K562 (cell line): ENCODE data around the gene TNIK. TPM values are rescaled to one million over a fixed set of nuclear protein-coding genes. Genes with fewer than 3 reads are reported as not detected.

Source experiments
- CBX1 ChIP-seq: sonication (generic); IDR thresholded peaks from 2 replicates; pipeline ENCODE4 v1.6.1; 2016; ENCODE audit warnings: antibody characterized with exemption, low read depth, mild to moderate bottlenecking
- CBX5 ChIP-seq: IDR thresholded peaks from 2 replicates; pipeline ENCODE4 v1.6.1; 2014; ENCODE audit warnings: low read depth, borderline replicate concordance
- CHD1 ChIP-seq: fragments of 200-600 bp; sonication (generic); IDR thresholded peaks from one replicate; pipeline ENCODE4 v1.6.1; 2012; ENCODE audit warnings: mild to moderate bottlenecking, moderate library complexity, low read length, inconsistent platforms
- FOXK1 ChIP-seq: sonication (generic); formaldehyde crosslinking; IDR thresholded peaks from 2 replicates; pipeline ENCODE4 v1.8.0; 2022; ENCODE audit warnings: missing genetic modification reagents, mild to moderate bottlenecking, borderline replicate concordance
- HMG20A ChIP-seq: fragments of 450-650 bp; formaldehyde crosslinking; conservative IDR thresholded peaks from 2 replicates; pipeline ENCODE4 v1.4.0; 2020; ENCODE audit warnings: mild to moderate bottlenecking, mixed read lengths
- PRMT5 ChIP-seq: sonication (generic); formaldehyde crosslinking; IDR thresholded peaks from 2 replicates; pipeline ENCODE4 v1.5.0; 2020; ENCODE audit warnings: missing genetic modification reagents
- SMARCE1 ChIP-seq: fragments of 450-650 bp; IDR thresholded peaks from 2 replicates; pipeline ENCODE4 v1.7.1; 2016; ENCODE audit warnings: mild to moderate bottlenecking
- TAL1 ChIP-seq: fragments of 450-650 bp; IDR thresholded peaks from 2 replicates; pipeline ENCODE4 v1.6.1; 2016; ENCODE audit warnings: mild to moderate bottlenecking
- WHSC1 ChIP-seq: IDR thresholded peaks from one replicate; pipeline ENCODE4 v1.6.1; 2012; ENCODE audit warnings: low read length, control low read depth, inconsistent platforms
- ZNF324 ChIP-seq: fragments of 250-450 bp; sonication (Bioruptor Pico); IDR thresholded peaks from 2 replicates; pipeline ENCODE4 v1.4.0; 2020; ENCODE audit warnings: mild to moderate bottlenecking
- ZNF347 ChIP-seq: fragments of 450-650 bp; formaldehyde crosslinking; IDR thresholded peaks from 2 replicates; pipeline ENCODE4 v1.4.0; 2020; ENCODE audit warnings: low read depth, mild to moderate bottlenecking, moderate library complexity
- ZNF707 ChIP-seq: fragments of 250-450 bp; sonication (Bioruptor Pico); conservative IDR thresholded peaks from 2 replicates; pipeline ENCODE4 v1.8.0; 2022; ENCODE audit warnings: inconsistent platforms, mild to moderate bottlenecking, moderate library complexity
- polyA plus RNA-seq, 8 experiments: library from polyadenylated mRNA; depleted of rRNA in 4 of 8; stranded (reverse) in 5 of 8; unstranded in 3 of 8; fragments of >200 nt; fragmentation: Nextera tagmentation in 2 of 8; fragmentation: Illumina TruSeq in 1 of 8; extraction: Ambion mirVana in 2 of 8; extraction: Trizol in 1 of 8; gene quantifications; 2 replicates each; pipeline versions ENCODE4 v1.2.1 to v1.2.3, GENCODE V29; 2011 to 2014; ENCODE audit warnings: inconsistent platforms in 1 of 8, missing spikeins in 1 of 8
- total RNA-seq, 7 experiments: library from RNA; depleted of rRNA in 6 of 7; stranded (reverse); fragments of >200 nt in 6 of 7; fragmentation: Illumina TruSeq in 2 of 7; extraction: Trizol in 2 of 7; gene quantifications; 2 replicates each; pipeline versions ENCODE4 v1.2.1 to v1.2.3, GENCODE V29; 2011 to 2021; ENCODE audit warnings: low replicate concordance in 1 of 7
- TF ChIP-seq, protein P1 (sequence below): fragments of 450-650 bp; IDR thresholded peaks from 2 replicates; pipeline ENCODE4 v1.6.1; 2016; ENCODE audit warnings: borderline replicate concordance
- TF ChIP-seq, protein P2 (sequence below), 2 experiments: fragments of 450-650 bp; IDR thresholded peaks; 2 replicates each; pipeline ENCODE4 v1.6.1; 2016; ENCODE audit warnings: mild to moderate bottlenecking in 2 of 2, borderline replicate concordance in 1 of 2, low read depth in 1 of 2, moderate library complexity in 1 of 2
- TF ChIP-seq, protein P3 (sequence below): sonication (generic); formaldehyde crosslinking; IDR thresholded peaks from 2 replicates; pipeline ENCODE4 v1.8.1; 2023; ENCODE audit warnings: mild to moderate bottlenecking, missing genetic modification reagents
- TF ChIP-seq, protein P4 (sequence below): fragments of 250-450 bp; sonication (Bioruptor Pico); IDR thresholded peaks from 2 replicates; pipeline ENCODE4 v1.6.1; 2021; ENCODE audit warnings: mild to moderate bottlenecking

TNIK gene
- total and polyA plus RNA-seq, 9 of the 15 experiments (the other 6 are each of a cell fraction or from before 2014, with no cell fraction given): 6.6 to 39.0 (median 24.7) TPM

DNA sequence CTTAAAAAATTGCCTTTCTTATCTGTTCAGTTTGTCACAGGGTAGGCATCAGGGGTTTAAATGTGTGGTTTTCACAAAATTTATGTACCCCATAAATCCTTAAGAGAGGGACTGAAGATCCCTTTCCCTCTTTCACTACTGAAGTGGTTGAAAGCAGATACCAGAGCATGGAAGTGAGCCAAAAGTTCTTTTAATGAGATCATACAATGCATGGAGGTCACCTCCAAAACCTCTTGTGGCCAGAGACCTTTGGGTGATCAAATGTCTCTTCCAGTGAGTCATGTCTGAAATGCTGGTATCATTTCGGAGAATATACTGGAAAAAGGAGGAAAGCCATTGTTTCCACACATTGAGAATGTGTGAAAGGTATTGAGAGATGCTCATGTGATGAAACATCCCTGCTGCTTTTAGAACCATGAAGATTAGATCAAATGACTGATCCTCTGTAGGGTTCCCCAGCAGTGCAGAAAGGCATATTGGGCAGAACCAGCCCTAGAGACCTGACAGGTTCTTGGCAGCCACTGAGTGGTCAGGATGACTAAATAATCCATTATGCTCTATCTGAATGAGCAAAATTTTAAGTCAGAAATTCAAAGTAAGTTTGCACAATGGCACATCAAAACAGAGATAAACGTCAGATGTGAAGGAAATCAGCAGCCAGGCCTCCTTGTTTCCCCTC is 267.9 kb downstream of the TNIK start (continued):
- TF ChIP-seq, protein P1, sequence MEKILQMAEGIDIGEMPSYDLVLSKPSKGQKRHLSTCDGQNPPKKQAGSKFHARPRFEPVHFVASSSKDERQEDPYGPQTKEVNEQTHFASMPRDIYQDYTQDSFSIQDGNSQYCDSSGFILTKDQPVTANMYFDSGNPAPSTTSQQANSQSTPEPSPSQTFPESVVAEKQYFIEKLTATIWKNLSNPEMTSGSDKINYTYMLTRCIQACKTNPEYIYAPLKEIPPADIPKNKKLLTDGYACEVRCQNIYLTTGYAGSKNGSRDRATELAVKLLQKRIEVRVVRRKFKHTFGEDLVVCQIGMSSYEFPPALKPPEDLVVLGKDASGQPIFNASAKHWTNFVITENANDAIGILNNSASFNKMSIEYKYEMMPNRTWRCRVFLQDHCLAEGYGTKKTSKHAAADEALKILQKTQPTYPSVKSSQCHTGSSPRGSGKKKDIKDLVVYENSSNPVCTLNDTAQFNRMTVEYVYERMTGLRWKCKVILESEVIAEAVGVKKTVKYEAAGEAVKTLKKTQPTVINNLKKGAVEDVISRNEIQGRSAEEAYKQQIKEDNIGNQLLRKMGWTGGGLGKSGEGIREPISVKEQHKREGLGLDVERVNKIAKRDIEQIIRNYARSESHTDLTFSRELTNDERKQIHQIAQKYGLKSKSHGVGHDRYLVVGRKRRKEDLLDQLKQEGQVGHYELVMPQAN: no peak
- TF ChIP-seq SMARCE1: peak; percentile 99
- no peak for TF ChIP-seq CHD1
- TF ChIP-seq ZNF347 (CRISPR knock-in tag): no peak
- no peak for TF ChIP-seq ZNF707 (CRISPR knock-in tag)
- TF ChIP-seq WHSC1: no peak
- no peak for TF ChIP-seq HMG20A (CRISPR knock-in tag)
- no peak for TF ChIP-seq CBX5
- TF ChIP-seq, protein P2, sequence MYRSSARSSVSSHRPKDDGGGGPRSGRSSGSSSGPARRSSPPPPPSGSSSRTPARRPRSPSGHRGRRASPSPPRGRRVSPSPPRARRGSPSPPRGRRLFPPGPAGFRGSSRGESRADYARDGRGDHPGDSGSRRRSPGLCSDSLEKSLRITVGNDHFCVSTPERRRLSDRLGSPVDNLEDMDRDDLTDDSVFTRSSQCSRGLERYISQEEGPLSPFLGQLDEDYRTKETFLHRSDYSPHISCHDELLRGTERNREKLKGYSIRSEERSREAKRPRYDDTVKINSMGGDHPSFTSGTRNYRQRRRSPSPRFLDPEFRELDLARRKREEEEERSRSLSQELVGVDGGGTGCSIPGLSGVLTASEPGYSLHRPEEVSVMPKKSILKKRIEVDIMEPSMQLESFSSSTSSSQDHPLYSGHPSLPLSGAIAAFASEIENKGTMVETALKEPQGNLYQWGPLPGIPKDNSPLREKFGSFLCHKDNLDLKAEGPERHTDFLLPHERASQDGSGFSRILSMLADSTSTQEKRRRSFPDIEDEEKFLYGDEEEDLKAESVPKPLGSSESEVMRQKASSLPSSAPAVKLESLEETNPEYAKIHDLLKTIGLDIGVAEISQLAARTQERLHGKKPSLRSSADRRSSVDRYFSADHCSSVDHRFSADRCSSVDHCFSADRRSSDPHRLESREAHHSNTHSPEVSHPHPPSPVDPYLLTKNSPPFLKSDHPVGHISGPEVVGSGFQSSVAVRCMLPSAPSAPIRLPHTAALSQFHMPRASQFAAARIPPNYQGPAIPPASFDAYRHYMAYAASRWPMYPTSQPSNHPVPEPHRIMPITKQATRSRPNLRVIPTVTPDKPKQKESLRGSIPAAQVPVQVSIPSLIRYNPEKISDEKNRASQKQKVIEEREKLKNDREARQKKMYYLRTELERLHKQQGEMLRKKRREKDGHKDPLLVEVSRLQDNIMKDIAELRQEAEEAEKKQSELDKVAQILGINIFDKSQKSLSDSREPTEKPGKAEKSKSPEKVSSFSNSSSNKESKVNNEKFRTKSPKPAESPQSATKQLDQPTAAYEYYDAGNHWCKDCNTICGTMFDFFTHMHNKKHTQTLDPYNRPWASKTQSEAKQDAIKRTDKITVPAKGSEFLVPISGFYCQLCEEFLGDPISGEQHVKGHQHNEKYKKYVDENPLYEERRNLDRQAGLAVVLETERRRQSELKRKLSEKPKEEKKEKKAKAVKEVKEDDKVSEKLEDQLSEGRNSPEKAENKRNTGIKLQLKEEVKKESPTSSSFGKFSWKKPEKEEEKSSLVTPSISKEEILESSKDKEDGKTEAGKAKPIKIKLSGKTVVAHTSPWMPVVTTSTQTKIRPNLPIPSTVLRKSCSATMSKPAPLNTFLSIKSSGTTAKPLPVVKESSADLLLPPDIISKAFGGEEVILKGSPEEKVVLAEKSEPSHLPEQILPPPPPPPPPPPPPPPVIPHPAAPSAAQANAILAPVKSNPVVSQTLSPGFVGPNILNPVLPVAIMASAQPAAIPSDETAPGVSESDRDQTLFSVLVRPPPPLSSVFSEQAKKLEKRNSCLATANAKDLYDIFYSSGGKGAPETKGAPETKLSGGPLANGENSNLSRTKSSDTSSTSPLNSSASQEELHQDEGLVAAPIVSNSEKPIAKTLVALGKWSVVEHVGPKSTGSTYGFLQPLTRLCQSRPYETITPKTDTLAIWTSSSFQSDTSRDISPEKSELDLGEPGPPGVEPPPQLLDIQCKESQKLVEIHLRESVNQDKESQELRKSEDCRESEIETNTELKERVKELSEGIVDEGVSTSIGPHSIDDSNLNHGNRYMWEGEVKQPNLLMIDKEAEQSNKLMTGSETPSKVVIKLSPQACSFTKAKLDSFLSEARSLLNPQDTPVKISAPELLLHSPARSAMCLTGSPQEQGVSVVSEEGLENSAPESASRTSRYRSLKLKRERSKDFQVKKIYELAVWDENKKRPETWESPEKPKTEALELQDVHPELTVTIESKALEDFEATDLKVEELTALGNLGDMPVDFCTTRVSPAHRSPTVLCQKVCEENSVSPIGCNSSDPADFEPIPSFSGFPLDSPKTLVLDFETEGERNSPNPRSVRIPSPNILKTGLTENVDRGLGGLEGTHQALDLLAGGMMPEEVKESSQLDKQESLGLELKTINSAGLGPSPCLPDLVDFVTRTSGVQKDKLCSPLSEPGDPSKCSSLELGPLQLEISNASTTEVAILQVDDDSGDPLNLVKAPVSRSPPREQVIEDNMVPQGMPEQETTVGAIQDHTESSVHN (IDR thresholded peaks at IDR 0.05; ENCODE audit: borderline replicate concordance in 1 of 2, low read depth in 1 of 2): peak in 1 of 2 experiments; percentile 90; a peak in 2 of 4 replicates
- TF ChIP-seq PRMT5: no peak
- TF ChIP-seq FOXK1: no peak
- no peak for TF ChIP-seq CBX1
- TF ChIP-seq, protein P3, sequence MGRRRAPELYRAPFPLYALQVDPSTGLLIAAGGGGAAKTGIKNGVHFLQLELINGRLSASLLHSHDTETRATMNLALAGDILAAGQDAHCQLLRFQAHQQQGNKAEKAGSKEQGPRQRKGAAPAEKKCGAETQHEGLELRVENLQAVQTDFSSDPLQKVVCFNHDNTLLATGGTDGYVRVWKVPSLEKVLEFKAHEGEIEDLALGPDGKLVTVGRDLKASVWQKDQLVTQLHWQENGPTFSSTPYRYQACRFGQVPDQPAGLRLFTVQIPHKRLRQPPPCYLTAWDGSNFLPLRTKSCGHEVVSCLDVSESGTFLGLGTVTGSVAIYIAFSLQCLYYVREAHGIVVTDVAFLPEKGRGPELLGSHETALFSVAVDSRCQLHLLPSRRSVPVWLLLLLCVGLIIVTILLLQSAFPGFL: no peak
- TF ChIP-seq ZNF324 (CRISPR knock-in tag): no peak
- TF ChIP-seq, protein P4, sequence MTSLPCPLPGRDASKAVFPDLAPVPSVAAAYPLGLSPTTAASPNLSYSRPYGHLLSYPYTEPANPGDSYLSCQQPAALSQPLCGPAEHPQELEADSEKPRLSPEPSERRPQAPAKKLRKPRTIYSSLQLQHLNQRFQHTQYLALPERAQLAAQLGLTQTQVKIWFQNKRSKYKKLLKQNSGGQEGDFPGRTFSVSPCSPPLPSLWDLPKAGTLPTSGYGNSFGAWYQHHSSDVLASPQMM (CRISPR knock-in tag): no peak
- peak; percentile 93 for TF ChIP-seq TAL1
